H9 (cell line): ENCODE measurements around the gene LAMA5. TPM values are rescaled to one million over a fixed set of nuclear protein-coding genes. Genes with fewer than 3 reads are reported as not detected.
A peak's percentile ranks its signal among the peaks of the same experiment; 100 is the strongest.

ENCODE experiments used
- DNase-seq: peaks from one replicate; pipeline ENCODE4 v3.0.0-alpha.2; 2017
- H2AFZ ChIP-seq: one replicate; pipeline ENCODE4 v1.6.1; 2013; ENCODE audit warnings: mild to moderate bottlenecking, low read length, control low read depth, moderate library complexity
- H2AK5ac ChIP-seq: 2 replicates; pipeline ENCODE4 v1.6.1; 2013; ENCODE audit warnings: low read length, control low read depth, mixed read lengths; ENCODE audit not compliant: insufficient read length
- H2BK120ac ChIP-seq: one replicate; pipeline ENCODE4 v1.6.1; 2013; ENCODE audit warnings: low read depth, mild to moderate bottlenecking, low read length, control low read depth, inconsistent platforms; ENCODE audit not compliant: poor library complexity, severe bottlenecking
- H2BK12ac ChIP-seq: 2 replicates; pipeline ENCODE4 v1.6.1; 2013; ENCODE audit warnings: low read length, control low read depth, mixed read lengths, low read depth; ENCODE audit not compliant: insufficient read length
- H2BK15ac ChIP-seq: 2 replicates; pipeline ENCODE4 v1.6.1; 2013; ENCODE audit warnings: low read depth, low read length, control low read depth
- H2BK20ac ChIP-seq: one replicate; pipeline ENCODE4 v1.6.1; 2013; ENCODE audit warnings: low read depth, mild to moderate bottlenecking, low read length, control low read depth, inconsistent platforms; ENCODE audit not compliant: poor library complexity, severe bottlenecking
- H2BK5ac ChIP-seq: 2 replicates; pipeline ENCODE4 v1.6.1; 2013; ENCODE audit warnings: low read length, control low read depth, mixed read lengths; ENCODE audit not compliant: insufficient read length
- H3K14ac ChIP-seq: 2 replicates; pipeline ENCODE4 v1.6.1; 2013; ENCODE audit warnings: low read length, control low read depth; ENCODE audit not compliant: insufficient read depth
- H3K18ac ChIP-seq: 2 replicates; pipeline ENCODE4 v1.6.1; 2013; ENCODE audit warnings: low read depth, mild to moderate bottlenecking, mixed read lengths, low read length, control low read depth; ENCODE audit not compliant: insufficient read length
- H3K23ac ChIP-seq: 2 replicates; pipeline ENCODE4 v1.6.1; 2013; ENCODE audit warnings: low read length, control low read depth, mixed read lengths, low read depth; ENCODE audit not compliant: insufficient read length
- H3K23me2 ChIP-seq: 2 replicates; pipeline ENCODE4 v1.6.1; 2013; ENCODE audit warnings: low read depth, mild to moderate bottlenecking, mixed read lengths, low read length, control low read depth; ENCODE audit not compliant: insufficient read length, poor library complexity, severe bottlenecking
- H3K27ac ChIP-seq: 2 replicates; pipeline ENCODE4 v1.5.1; 2013; ENCODE audit warnings: low read length, control low read depth, mixed read lengths, low read depth; ENCODE audit not compliant: insufficient read length
- H3K27me3 ChIP-seq: 2 replicates; pipeline ENCODE4 v1.6.1; 2013; ENCODE audit warnings: low read length, control low read depth, inconsistent platforms; ENCODE audit not compliant: insufficient read depth
- H3K4ac ChIP-seq: 2 replicates; pipeline ENCODE4 v1.6.1; 2013; ENCODE audit warnings: low read depth, mild to moderate bottlenecking, control low read depth, inconsistent platforms, low read length, moderate library complexity
- H3K4me1 ChIP-seq: 2 replicates; pipeline ENCODE4 v1.6.1; 2013; ENCODE audit warnings: low read length, control low read depth, inconsistent platforms; ENCODE audit not compliant: insufficient read depth
- H3K4me2 ChIP-seq: 2 replicates; pipeline ENCODE4 v1.6.1; 2013; ENCODE audit warnings: low read length, control low read depth, mixed read lengths; ENCODE audit not compliant: insufficient read length, insufficient read depth
- H3K56ac ChIP-seq: 2 replicates; pipeline ENCODE4 v1.6.1; 2013; ENCODE audit warnings: low read depth, mild to moderate bottlenecking, mixed read lengths, low read length, control low read depth; ENCODE audit not compliant: insufficient read length
- H3K79me1 ChIP-seq: 2 replicates; pipeline ENCODE4 v1.6.1; 2013; ENCODE audit warnings: low read depth, mild to moderate bottlenecking, moderate library complexity, low read length, control low read depth, inconsistent platforms; ENCODE audit not compliant: insufficient read depth, poor library complexity, severe bottlenecking
- H3K79me2 ChIP-seq: 2 replicates; pipeline ENCODE4 v1.6.1; 2013; ENCODE audit warnings: low read length, control low read depth, inconsistent platforms; ENCODE audit not compliant: insufficient read depth
- H3K9ac ChIP-seq: 2 replicates; pipeline ENCODE4 v1.6.1; 2013; ENCODE audit warnings: low read length, control low read depth, mixed read lengths; ENCODE audit not compliant: insufficient read length; ENCODE audit errors: extremely low read depth
- H3K9me3 ChIP-seq: one replicate; pipeline ENCODE4 v1.6.1; 2013; ENCODE audit warnings: low read depth, low read length, inconsistent platforms; ENCODE audit not compliant: control insufficient read depth
- H3T11ph ChIP-seq: one replicate; pipeline ENCODE4 v1.6.1; 2013; ENCODE audit warnings: mild to moderate bottlenecking, low read length, control low read depth, inconsistent platforms
- H4K20me1 ChIP-seq: one replicate; pipeline ENCODE4 v1.6.1; 2013; ENCODE audit not compliant: control insufficient read depth, insufficient read length, insufficient read depth
- H4K5ac ChIP-seq: 2 replicates; pipeline ENCODE4 v1.6.1; 2013; ENCODE audit warnings: low read depth, mild to moderate bottlenecking, mixed read lengths, low read length, control low read depth; ENCODE audit not compliant: insufficient read length
- H4K8ac ChIP-seq: replicated peaks from 2 replicates; pipeline ENCODE4 v1.6.1; 2013; ENCODE audit warnings: low read length, control low read depth, mixed read lengths, low read depth; ENCODE audit not compliant: insufficient read length
- H4K91ac ChIP-seq: 2 replicates; pipeline ENCODE4 v1.6.1; 2013; ENCODE audit warnings: low read depth, mild to moderate bottlenecking, moderate library complexity, mixed read lengths, low read length, control low read depth; ENCODE audit not compliant: insufficient read length
- H3K27ac Mint-ChIP-seq, 3 experiments: 2 replicates in 2 of 3; 3 replicates in 1 of 3; pipeline ENCODE4 v1.8.0; 2020 to 2021; ENCODE audit warnings: mixed read lengths in 3 of 3, mild to moderate bottlenecking in 1 of 3, moderate library complexity in 1 of 3
- H3K27me3 Mint-ChIP-seq: 2 replicates; pipeline ENCODE4 v1.8.0; 2021; ENCODE audit warnings: low read depth, mild to moderate bottlenecking, moderate library complexity, mixed read lengths
- H3K36me3 Mint-ChIP-seq, 3 experiments: 2 replicates in 2 of 3; 3 replicates in 1 of 3; pipeline ENCODE4 v1.8.0; 2020 to 2021; ENCODE audit warnings: low read depth in 3 of 3, mixed read lengths in 3 of 3; ENCODE audit not compliant: insufficient read depth in 1 of 3
- H3K4me1 Mint-ChIP-seq, 2 experiments: 2 replicates each; pipeline ENCODE4 v1.8.0; 2020; ENCODE audit warnings: mixed read lengths in 2 of 2
- H3K4me3 Mint-ChIP-seq, 2 experiments: 2 replicates in 1 of 2; 3 replicates in 1 of 2; pipeline ENCODE4 v1.8.0; 2020 to 2021; ENCODE audit warnings: mild to moderate bottlenecking in 2 of 2, mixed read lengths in 2 of 2, moderate library complexity in 1 of 2
- H3K9me3 Mint-ChIP-seq, 2 experiments: 2 replicates in 1 of 2; 3 replicates in 1 of 2; pipeline ENCODE4 v1.8.0; 2020; ENCODE audit warnings: mild to moderate bottlenecking in 2 of 2, mixed read lengths in 2 of 2, moderate library complexity in 1 of 2
- WGBS: extraction: QIAGEN DNeasy Blood & Tissue Kit; methylation state at CpG from one replicate; pipeline ENCODE4 v1.1.7; 2013; ENCODE audit warnings: missing lambda C conversion rate, low lambda C conversion rate, mixed read lengths; ENCODE audit not compliant: insufficient read length; ENCODE audit errors: extremely low coverage; 5-methylcytosine and 5-hydroxymethylcytosine counted together
- total RNA-seq: library from RNA; stranded (reverse); gene quantifications from 2 replicates; pipeline ENCODE4 v1.2.1, GENCODE V29; 2021
- TF ChIP-seq, protein P1 (sequence below): fragments of 200-600 bp; sonication (generic); conservative IDR thresholded peaks from 3 replicates; pipeline ENCODE4 v1.8.0; 2021; ENCODE audit warnings: antibody characterized with exemption, mild to moderate bottlenecking

Gene LAMA5
- total RNA-seq, 1 experiment from 2014 or later, result 200 TPM

DNA sequence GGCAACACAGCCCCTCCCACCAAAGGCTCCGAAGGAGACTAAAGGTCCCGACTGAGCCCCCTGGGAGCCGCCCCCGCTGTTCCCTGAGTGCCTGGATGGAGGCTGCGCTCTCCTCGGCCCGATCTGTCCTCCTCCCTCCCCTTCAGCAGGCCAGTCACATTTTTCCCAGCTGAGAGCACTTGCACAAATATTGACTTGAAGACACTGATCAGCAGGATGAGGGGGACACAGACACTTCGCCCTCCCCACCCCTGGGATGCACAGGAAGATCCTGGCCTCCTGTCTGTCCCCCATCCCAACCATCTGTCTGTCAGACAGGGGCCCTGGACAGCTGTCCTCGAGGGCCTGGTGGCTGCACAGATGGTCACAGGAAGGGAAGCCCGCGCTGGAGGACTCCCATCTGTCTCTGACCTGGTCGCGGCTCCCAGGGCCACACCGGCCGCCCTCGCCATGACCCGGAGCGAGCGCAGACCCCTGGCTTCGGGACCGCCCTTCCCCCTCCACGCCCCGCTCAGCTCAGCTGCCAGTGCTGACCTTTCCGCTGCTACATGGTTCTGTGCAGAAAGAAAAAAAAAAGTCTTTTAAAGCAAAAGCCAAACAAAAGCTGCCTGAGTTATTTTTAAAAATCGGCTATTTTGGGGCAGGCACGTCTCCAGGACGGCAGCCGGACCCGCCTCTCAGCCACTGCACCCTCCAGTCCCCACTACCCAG lies 11.1 kb downstream of the LAMA5 start:
- H3K36me3 Mint-ChIP-seq, result peaks cover 0 to 20% (median 13%) of the 10 kb centered on the region in 3 experiments; a peak in 5 of 7 replicates
- H3K18ac ChIP-seq, result no peak overlapping the region
- H3K27ac ChIP-seq, result no peak overlapping the region
- peak overlapping the region; percentile 65 to 85 (median 84); a peak in 6 of 7 replicates for H3K27ac Mint-ChIP-seq
- H4K5ac ChIP-seq, result no peak overlapping the region
- no peaks in the 10 kb centered on the region for H3K9me3 ChIP-seq
- no peak overlapping the region for H2BK120ac ChIP-seq
- H3K79me2 ChIP-seq, result peaks cover 4% of the 10 kb centered on the region; the same call in 1 of the 2 replicates
- H3K4me1 ChIP-seq, result no peaks in the 10 kb centered on the region; the same call in 1 of the 2 replicates
- no peak overlapping the region for H4K91ac ChIP-seq
- H3K4me1 Mint-ChIP-seq, result peaks cover 15 to 35% of the 10 kb centered on the region in 2 experiments
- no peaks in the 10 kb centered on the region for H3K27me3 ChIP-seq
- H2BK5ac ChIP-seq, result no peak overlapping the region
- no CpG with 5 or more reads among the region's 29 CpGs for WGBS
- H4K8ac ChIP-seq, result no peak overlapping the region
- no peak overlapping the region for H2BK20ac ChIP-seq
- H3K23me2 ChIP-seq, result peaks cover 2% of the 10 kb centered on the region
- H3T11ph ChIP-seq, result no peak overlapping the region
- no peaks in the 10 kb centered on the region for H3K9me3 Mint-ChIP-seq
- H3K14ac ChIP-seq, result no peak overlapping the region; the same call in 1 of the 2 replicates
- no peak overlapping the region for H3K56ac ChIP-seq
- H2BK12ac ChIP-seq, result no peak overlapping the region
- no peaks in the 10 kb centered on the region for H4K20me1 ChIP-seq
- no peak overlapping the region for H2BK15ac ChIP-seq
- DNase-seq, result no peak
- H3K79me1 ChIP-seq, result peaks cover 5% of the 10 kb centered on the region
- H3K9ac ChIP-seq, result no peak overlapping the region
- no peak overlapping the region for H3K4me2 ChIP-seq
- TF ChIP-seq, protein P1, sequence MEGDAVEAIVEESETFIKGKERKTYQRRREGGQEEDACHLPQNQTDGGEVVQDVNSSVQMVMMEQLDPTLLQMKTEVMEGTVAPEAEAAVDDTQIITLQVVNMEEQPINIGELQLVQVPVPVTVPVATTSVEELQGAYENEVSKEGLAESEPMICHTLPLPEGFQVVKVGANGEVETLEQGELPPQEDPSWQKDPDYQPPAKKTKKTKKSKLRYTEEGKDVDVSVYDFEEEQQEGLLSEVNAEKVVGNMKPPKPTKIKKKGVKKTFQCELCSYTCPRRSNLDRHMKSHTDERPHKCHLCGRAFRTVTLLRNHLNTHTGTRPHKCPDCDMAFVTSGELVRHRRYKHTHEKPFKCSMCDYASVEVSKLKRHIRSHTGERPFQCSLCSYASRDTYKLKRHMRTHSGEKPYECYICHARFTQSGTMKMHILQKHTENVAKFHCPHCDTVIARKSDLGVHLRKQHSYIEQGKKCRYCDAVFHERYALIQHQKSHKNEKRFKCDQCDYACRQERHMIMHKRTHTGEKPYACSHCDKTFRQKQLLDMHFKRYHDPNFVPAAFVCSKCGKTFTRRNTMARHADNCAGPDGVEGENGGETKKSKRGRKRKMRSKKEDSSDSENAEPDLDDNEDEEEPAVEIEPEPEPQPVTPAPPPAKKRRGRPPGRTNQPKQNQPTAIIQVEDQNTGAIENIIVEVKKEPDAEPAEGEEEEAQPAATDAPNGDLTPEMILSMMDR, result no peak
- H3K23ac ChIP-seq, result no peak overlapping the region
- H3K4me3 Mint-ChIP-seq, result no peak overlapping the region; a peak in 1 of 5 replicates
- H3K27me3 Mint-ChIP-seq, result no peaks in the 10 kb centered on the region
- no peak overlapping the region for H2AK5ac ChIP-seq
- no peak overlapping the region; the same call in 1 of the 2 replicates for H3K4ac ChIP-seq
- H2AFZ ChIP-seq, result no peak overlapping the region
